BE2C (cell line): ENCODE results near the gene NIP7.

Source experiments
- DNase-seq: peaks from one replicate; pipeline ENCODE4 v3.0.0-alpha.2; 2020
- H3K27me3 ChIP-seq: fragments of 250-450 bp; sonication (Bioruptor Pico); 2 replicates; pipeline ENCODE4 v1.5.1; 2020; ENCODE audit warnings: mild to moderate bottlenecking
- H3K36me3 ChIP-seq: fragments of 250-450 bp; sonication (Bioruptor Pico); 2 replicates; pipeline ENCODE4 v1.5.1; 2020; ENCODE audit warnings: mild to moderate bottlenecking
- H3K4me1 ChIP-seq: fragments of 250-450 bp; sonication (Bioruptor Pico); 2 replicates; pipeline ENCODE4 v1.5.1; 2020
- H3K4me3 ChIP-seq: 2 replicates; pipeline ENCODE4 v1.5.1; 2011; ENCODE audit warnings: low read depth, low read length
- H3K9me3 ChIP-seq: fragments of 250-450 bp; sonication (Bioruptor Pico); 2 replicates; pipeline ENCODE4 v1.5.1; 2020
- TF ChIP-seq, protein P1 (sequence below): IDR thresholded peaks from 2 replicates; pipeline ENCODE4 v1.5.1; 2012; ENCODE audit warnings: mild to moderate bottlenecking, low read depth, low read length

NIP7 gene

DNA sequence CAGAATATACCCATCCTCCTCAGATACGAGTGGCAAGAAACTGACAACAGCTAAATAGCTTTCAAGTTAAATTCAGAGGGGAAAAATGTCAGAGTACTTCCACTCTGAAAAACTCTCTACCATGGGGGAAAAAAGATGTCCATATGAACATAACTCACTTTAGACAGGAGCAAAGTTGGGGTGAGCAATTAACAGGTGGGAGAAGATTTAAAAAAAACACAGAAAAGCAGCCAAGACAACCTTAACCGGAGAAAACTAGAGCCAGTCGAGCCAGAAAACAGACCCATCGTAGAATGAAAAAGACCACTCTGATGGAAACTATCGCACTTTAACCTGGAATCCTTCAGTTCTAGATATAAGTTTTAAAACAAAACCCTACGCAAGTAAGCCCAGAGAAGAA, 45.4 kb downstream of the NIP7 start:
- no peak for DNase-seq
- H3K27me3 ChIP-seq, result no peaks in the 10 kb centered on the region
- no peaks in the 10 kb centered on the region for H3K4me1 ChIP-seq
- H3K9me3 ChIP-seq, result no peaks in the 10 kb centered on the region
- peak overlapping the region; percentile 92 for H3K4me3 ChIP-seq
- peaks cover 42% of the 10 kb centered on the region for H3K36me3 ChIP-seq
- TF ChIP-seq, protein P1, sequence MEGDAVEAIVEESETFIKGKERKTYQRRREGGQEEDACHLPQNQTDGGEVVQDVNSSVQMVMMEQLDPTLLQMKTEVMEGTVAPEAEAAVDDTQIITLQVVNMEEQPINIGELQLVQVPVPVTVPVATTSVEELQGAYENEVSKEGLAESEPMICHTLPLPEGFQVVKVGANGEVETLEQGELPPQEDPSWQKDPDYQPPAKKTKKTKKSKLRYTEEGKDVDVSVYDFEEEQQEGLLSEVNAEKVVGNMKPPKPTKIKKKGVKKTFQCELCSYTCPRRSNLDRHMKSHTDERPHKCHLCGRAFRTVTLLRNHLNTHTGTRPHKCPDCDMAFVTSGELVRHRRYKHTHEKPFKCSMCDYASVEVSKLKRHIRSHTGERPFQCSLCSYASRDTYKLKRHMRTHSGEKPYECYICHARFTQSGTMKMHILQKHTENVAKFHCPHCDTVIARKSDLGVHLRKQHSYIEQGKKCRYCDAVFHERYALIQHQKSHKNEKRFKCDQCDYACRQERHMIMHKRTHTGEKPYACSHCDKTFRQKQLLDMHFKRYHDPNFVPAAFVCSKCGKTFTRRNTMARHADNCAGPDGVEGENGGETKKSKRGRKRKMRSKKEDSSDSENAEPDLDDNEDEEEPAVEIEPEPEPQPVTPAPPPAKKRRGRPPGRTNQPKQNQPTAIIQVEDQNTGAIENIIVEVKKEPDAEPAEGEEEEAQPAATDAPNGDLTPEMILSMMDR, result no peak

- Histone ChIP-seq H3K36me3 (peaks cover 27% of the 10 kb centered on the region), H3K27me3 (no peaks in the 10 kb centered on the region), H3K4me1 (no peaks in the 10 kb centered on the region), H3K9me3 (no peaks in the 10 kb centered on the region), H3K4me3 (no peak overlapping the region)
- DNase-seq, result no peak
- TF ChIP-seq, protein P1, result no peak
Measured at GRCh38 chr16:69386596-69386995, 47.0 kb downstream of the NIP7 start.
